ENCODE data around the gene HEPN1.

HEPN1 gene

DNA sequence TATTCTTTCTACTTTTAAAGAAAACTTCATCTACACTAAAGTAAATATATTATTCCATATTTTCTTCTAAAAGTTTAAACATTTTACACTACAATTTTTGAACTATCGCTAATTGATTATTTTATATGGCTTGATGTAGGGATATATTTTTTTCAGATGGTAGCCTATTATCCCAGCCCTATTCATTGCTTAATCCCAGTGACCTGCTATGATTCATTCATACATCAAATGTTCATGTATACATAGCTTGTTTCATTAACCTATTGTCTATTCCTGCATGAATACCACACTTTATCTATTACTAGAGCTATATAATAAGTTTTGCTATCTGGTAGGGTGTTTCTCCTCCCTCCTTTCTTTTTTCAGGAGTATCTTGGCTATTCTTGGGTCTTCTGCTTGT, 16.4 kb upstream of the HEPN1 start:
- no peak for DNase-seq

DNA sequence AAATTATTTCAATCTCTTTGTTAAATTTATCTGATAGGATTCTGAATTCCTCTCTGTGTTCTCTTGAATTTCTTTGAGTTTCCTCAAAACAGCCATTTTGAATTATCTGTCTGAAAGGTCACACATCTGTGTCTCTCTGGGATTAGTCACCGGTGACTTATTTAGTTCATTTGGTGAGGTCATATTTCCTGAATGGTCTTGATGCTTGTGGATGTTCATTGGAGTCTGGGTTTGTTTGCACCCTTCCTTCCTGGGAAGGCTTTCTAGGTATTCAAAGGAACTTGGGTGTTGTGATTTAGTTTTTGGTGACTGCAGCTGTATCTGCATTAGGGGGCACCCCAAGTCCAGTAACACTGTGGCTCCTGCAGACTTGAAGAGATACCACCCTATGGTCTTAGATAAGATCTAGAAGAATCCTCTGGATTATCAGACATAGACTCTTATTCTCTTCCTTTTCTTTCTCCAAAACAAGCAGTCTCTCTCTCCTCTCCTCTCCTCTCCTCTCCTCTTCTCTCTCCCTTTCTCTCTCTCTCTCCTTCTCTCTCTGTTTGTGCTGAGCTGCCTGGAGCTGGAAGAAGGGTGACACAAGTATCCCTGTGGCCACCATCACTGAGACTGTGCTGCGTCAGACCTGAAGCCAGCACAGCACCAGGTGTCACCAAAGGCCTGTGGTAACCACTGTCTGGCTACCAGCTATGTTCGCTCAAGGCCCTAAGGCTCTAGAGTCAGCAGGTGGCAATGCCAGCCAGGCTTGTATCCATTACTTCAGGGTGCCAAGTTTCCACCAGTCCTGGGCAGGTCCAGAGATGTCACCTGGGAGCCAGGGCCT, 3.3 kb upstream of the HEPN1 start:
- no peak for DNase-seq

DNA sequence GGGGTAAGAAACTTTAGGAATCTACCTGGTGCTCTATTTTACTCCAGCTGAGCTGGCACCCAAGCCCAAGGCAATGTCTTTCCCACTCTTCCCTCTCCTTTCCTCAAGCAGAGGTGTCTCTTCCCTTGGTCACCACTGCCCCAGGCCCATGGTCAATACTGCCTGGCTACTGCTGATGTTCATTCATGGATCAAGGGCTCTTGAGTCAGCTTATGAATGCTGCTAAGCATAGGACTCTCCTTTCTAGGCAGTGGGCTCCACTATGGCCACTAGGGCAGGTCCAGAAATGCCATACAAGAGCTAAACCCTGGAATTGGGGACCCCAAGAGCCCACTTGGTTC, 2.7 kb upstream of the HEPN1 start:
- DNase-seq: no peak

DNA sequence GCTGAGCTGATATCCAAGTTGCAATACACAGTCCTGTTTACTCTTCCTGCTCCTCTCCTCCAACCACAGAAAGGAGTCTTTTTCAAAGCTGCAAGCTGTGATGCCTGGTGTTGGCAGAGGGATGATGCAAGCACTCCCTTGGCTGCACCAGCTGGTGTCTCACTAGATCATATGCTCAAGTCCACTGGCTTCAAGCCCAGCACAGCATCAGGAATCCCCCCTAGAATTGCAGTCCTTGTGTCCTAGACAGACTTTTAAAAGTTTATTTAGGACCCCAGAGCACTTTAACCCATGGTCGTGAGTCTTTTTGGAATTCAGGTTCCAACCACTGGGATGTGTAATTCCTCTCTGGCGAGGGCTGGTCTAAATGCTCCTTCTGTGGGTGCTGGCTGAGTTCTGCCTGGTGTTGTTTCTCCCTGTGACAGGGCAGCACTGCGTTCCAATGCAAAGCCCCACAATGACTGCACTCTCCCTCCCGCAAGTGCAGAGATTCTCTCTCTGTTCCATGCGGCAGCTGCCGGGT, 1.9 kb upstream of the HEPN1 start:
- no peak for DNase-seq

DNA sequence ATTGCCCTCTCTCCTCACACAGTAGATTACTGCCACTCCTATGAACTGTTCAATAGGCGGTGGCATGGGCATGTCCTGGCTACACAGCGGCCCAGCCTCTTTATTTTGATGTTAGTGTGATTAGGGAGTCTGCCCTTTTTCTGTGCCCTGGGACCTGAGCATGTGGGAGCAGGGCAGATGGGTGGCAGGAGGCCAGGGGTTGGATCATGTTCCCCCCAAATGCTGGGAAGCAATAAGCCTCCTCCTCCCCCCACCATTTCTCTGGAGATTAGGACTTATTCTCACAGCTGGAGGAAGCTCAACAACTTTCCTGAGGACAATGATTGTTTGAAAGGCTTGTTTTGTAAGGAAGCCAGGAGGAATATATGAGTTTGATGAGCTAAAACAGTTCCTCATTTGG, 848 bp downstream of the HEPN1 start:
- DNase-seq: no peak

DNA sequence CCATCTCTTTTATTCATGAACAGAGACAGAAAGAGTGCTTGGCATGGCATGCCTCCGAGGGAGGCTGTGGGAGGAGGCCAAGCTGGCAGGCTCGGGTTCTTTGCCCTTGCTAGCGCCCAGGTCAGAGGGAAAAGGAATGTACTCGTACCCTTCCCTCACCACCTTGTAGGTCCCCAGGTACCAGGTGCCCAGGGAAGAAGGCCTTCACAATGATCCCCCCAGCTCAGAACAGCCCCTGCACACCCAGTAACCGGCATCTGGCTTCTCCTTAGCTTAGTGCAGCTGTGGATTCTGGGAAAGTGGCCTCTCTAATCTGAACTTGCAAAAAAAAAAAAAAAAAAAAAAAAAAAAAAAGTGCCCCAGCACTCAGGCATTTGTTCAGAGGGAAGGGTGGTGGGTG, 1.3 kb downstream of the HEPN1 start:
- no peak for DNase-seq

DNA sequence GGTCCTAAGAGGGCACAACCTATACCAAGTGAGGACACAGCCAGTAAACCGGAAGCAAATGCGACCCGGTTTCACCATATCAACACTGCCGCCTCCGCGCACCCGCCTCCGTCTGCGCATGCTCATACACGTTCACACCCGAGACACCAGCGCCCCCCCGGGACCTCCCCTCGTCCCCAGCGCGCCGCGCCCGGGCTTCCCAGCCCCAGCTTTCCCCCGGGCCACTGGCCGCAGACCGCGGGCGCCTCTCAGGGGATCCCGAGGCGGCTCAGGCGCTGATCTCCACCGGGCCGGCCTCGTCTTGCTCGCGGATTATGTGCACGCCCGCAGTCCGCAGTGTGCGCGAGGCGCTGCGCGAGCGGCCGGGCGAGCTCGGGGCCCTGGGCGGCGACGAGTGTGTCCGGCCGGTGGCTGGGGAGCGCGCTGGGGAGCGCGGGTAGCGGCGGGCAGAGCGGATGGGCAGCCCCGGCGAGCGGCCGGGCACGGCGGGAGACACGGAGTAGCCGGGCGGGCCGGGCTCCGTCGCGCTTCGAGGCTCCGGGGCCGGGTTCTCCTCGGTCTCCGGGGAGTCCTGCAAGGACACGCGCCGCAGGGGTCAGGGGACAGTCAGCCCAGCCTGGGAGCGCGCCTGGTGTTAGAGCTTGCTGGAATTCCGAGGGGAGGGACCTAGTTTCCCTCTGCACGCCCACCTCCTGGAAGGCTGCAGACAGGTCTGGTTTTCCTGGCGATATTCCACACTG, 2.0 kb downstream of the HEPN1 start:
- peak; percentile 55 to 82 (median 75) for DNase-seq

DNA sequence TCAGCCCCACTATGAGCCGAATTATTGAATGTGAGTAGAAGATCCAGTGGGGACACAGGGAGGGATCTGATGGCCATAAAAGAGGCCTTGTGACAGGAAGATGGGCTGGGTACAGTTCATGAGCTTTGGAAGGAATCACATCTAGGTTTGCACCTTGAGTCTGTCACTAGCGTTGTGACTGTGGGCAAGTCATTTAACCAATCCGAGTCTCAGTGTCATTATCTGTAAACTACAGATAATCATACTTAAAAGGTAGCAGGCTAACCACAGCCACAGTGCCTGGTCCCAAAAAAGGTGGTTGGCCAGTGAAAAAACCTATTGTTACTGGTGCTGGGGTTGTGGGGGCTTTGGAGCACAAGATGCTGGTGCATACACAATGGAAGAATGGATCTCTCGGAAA, 3.8 kb downstream of the HEPN1 start:
- DNase-seq: peak in 2 of 6 experiments; percentile 16 to 25

DNA sequence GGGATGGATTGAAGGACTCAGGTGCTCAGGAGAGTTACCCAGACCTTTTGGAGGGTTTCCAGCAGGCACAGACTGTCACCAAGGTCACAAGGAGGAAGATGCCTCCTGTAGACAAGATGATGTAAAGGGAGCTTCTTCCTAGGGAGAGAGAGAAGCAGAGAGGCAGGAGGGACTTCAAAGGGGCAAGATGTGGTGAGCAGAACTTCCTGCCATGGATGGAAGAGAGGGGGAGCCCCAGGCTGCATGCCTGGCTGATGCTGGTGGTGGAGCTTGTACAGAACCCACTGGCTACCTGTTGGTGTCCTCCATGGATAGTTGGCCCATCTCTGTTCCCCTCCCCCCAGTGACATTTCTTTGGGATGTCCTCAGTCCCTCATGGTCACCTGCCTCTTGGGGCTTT, 4.2 kb downstream of the HEPN1 start:
- peak; percentile 2 to 34 (median 14) for DNase-seq

DNA sequence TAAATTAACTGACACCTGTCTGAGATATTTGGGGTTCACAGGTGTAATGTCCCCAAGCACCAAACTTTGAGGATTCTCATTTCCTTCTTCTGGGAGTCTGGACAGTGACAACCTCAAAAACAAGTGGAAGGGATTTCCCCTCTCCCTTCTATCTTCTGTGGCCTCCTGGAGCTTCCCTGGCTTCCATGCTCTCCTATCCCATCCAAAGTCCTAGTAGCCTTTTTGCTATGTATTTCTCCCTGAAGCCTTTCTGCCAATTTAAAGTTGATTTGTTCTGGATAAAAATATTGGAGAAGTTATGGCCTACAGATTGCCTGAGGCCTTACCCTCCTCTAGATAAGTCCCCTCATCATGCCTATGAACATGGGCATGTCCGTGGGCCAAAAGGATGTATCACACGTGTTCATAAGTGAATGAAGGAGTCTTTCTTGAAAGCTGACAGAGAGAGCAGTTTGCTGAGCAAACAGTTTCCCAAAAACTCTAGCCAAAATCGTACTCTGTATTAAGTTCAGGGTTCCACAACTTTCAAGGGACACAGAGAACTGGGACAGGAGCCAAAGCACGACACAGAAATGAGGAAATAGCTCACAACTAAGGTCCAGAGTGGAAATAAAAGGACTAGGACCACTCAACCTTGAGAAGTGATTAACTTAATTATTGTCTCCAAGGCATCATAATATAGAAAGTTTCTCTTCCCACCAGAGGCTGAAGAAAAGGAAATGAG, 10.1 kb downstream of the HEPN1 start:
- DNase-seq: no peak

DNA sequence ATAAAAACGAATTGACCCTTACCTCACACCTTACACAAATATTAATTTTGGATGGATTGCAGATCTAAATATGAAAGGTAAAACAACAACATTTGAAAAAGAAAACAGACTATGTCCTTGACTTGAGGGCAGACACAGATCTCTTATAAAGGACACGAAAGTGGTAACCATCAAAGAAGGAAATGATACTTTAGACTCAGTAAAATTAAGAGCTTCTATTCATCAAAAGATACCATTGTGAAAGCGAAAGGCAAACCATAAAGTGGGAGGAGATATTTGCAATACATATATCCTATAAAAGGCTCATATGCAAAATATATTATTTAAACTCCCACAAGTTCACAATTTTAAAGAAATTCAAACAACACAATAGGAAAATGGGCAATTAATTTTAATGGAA, 11.7 kb downstream of the HEPN1 start:
- peak in 2 of 6 experiments; percentile 4 to 6 for DNase-seq

DNA sequence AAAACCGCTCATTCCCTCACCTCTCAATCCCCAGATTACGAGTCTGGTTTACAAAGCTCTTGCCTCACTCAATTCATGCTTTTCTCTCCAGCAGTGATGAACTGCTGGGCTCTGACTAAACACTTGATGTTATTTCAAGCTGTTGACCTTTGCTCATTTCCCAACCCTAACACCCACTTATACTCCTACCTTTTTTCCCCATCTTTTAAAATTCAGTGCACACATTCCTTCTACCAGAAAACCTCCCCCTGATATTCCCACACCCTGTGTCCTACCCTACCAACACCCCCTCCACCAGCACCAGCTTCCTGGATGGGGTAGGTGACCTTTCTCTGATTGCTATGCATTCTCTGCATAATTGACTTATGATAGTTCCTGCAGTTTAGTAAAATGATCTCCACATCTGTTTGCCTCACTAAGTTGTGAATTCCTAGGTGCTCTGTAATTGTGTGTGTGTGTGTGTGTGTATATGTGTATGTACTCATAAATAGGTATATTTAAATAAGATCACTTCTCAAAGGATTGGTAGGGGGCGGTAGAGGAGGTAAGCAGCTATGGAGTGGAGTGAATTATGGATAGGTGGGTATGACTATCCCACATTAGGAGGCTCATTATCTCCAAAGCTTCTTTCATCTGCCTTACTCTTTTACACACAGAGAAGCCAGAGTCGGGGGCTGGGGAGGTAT, 16.0 kb downstream of the HEPN1 start:
- DNase-seq: no peak

DNA sequence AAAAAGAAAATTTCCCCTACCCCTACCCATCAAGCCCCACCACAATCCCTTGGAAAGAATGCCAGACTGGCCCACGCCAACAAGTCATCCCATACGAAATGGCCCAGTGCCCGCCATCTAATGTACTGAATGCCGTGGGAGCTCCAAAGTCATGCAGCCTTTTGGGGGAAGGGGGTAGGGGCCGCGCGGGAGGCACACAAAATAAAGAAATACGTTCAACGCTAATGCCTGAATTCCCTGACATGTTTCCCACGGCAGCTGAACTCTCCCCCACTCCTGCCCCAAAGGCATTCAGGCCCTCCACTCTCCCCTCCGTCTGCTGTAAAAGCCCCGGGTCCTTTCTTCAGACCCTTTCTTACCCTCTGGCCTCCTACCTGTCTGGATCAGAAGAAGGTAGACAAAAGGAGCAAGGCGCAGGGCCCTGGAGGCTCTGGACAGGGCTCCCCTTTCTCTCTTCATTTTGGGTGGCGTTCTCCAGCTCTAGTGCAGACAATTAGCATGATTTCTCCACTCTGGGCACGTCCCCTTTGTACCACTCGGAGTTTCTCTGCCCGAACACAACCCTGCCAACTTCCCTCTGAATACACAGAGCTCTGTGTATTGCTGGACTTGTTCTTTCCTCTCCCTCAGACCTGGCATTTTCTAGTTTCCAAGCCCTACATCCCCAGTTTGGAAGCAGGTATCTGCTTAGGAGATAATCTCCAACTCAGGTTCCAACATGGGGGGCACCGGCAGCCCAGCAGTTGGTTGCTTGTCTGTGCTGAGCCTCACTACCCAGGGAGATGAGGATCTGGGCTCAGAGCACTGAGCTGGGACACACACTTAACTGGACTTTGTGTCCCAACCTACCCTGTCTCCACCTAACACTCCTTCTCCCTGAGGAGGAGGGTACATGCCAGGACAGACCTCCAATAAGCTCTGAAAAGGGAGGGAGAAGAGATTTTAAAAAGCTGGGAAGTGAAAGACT, 16.8 kb downstream of the HEPN1 start, which contains the start of gene HEPACAM:
TSS of gene HEPACAM (minus strand) at position 500 of the 967 bp plus-strand sequence. CDS start at position 459, 41 bp downstream.
- DNase-seq: no peak

DNA sequence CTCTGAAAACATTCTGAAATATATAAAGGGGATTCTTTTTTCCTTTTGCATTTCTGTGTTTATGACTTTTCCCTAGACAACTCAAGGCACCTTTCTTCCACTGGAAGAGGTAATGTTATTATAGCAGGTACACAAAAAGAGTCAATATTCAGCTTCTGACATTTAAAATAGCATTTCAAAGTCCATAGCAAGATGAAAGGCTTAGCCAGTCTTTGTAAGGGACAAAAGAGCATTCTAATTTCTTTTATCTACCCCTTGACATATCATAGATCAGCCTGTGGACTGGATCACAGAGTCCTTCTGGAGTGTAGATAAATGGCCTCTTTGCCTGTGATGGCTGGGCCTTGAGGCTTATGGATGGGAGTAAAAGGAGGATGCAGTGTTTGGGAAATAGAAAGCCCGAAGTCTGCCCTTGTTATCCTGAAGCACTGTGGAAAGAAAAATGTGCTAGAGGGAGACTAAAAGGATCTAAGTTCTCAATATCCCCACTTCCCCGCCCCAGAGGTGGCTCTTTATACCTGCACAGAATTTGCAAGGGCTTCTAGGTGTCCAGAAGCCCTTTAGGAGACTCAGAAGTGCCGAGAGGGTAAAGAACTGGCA, 18.4 kb downstream of the HEPN1 start:
- no peak for DNase-seq

DNA sequence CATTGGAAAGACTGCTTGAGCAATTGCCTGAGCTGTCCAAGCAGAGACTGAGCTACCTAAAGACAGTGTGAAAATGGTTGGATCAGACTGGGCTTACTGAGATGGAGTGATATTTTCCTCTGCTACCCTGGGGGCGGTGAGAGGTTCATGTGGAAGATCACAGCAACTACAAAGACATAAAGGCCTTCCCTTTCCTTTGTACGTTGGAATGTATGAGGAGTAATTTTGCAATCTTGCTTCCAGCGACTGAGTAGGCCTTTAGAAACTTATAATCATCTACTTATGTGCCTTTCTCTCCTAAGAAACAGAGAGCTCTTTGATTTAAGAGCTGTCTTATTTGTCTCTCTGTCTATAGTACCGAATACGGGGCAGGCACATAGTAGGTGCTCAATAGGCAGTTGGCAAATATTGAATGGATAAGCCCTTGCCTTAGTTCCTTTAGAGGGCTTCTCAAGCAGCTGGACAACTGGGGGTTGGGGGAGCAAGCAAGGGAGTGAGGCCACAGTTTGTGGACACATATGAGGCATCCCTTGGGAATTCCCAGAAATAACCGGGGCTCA, 19.2 kb downstream of the HEPN1 start:
- DNase-seq: no peak

DNA sequence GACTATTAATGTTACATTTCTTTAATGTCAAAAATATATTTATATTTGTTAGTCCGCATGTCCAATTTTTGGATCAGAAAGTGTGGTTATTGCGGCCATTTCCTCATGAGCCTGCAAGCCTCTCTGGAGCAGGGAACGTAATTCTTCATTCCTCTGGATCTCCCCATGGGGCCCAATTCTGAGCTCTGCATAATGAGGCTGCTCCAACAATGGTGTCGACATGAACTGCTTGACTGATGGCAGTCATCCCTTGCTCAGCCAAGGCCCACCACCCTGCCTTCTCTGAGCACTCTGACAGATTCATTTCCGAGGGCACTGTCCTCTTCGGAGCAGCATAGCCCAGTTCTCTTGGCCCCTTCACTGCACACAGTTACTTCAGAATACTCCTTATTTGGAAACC, 19.9 kb downstream of the HEPN1 start:
- no peak for DNase-seq

DNA sequence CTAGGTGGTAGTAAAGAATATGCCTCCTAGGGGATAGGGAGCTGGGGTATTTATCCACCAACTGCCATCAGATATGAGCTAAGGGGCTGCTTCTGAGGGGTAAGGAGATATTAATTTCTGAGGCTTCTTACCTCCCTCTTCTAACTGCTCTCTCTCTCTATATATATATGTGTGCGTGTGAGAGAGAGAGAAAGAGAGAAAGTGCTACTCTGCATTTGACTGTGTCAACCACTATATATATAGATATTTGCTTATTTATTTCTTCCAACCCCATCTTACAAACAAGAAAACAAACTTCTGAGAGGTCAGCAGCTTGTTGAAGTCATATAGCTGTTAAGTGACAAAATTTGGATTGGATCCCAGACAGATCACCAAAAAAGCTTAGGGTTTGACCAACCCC, 22.7 kb downstream of the HEPN1 start:
- DNase-seq: no peak

DNA sequence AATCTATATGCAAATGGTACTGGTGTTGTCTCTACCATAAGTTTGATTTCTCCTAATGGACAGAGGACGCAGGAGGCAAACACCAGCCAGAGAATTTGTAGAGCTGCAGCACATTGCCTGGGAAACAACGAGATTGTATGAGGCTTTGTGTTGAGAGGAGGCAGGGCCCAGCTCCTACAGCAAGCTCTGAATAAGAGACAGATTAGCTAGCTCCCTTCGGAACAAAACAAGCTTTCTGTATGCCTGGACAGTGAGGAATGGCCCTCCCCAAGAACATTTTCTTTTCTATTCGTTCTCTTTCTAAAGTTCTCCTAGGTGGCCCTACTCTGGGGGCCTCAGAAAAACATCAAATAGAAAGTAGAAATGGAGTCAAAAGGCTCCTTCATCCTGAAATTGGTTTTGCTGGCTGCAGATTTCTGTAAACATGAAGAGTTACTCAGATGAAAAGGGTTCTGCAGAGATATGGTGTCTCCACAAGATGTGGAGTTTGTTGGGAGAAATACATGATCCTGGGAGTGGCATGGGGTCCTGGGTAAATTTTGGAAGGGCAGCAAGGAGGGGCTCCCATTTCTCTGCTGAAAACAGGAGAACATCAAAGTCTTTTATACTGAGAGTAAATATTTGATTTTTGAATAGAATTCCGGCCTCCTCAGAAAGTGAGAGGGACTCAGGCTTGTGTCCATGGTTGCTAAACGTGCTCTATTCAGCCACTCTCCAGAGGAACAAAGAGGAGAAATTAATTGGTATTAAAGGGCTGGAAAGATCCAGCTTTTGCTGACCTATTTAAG, 23.6 kb downstream of the HEPN1 start:
- no peak for DNase-seq

DNA sequence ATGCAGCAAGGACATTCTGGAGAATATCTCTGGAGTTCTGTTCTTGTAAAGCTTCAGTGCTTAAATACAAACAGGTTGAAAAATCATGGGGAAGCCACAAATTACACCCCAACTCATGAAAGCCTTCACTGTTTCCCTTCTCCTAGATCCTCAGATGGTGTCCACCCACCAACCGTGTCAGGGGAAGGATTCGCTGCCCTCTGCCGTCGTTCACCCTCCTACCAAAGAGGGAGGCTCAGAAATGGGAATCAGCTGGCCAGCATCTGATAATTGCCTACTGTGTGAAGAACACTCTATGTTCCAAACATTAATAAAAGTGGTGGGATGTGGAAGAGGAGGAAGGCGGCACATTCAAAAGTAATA, 24.2 kb downstream of the HEPN1 start:
- no peak for DNase-seq

DNA sequence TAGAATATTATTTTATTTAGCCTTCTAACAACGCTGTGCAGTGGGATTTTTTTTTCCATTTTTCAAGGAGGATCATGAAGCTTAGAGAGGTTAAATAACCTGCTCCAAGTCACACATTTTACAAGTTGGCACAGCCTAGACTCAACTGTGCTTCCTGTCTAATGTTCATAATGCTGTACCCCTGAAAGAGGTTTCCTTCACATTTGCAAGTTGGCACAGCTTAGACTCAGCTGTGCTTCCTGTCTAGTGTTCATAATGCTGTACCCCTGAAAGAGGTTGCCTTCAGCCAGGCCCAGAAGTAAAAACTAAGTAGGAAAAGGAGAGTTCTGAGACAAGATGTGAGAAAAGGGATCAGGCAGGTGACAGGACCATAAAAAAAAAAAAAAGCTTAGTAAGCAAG, 24.7 kb downstream of the HEPN1 start:
- peak in 2 of 6 experiments; percentile 3 to 18 for DNase-seq

All from stimulated activated naive CD4-positive, alpha-beta T cell (primary cell).